ENCODE data around the gene PNMA6E.

PNMA6E gene

GRCh38 chrX:153349952-153350351 lies 51.2 kb downstream of the PNMA6E start:
- DNase-seq (ENCODE audit: low read depth) = no peak

- DNase-seq (ENCODE audit: low read depth) = no peak
Measured at GRCh38 chrX:153348421-153348820, 52.7 kb downstream of the PNMA6E start.

DNA sequence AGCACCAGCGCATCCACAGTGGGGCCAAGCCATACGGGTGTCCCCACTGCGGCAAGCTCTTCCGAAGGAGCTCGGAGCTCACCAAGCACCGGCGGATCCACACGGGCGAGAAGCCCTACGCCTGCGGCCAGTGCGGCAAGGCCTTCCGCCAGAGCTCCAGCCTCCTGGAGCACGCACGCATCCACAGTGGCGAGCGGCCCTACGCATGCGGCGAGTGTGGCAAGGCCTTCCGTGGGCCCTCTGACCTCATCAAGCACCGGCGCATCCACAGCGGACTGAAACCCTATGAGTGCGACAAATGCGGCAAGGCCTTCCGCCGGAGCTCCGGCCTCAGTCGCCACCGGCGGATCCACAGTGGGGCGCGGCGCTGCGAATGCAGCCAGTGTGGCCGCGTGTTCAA lies 53.6 kb downstream of the PNMA6E start:
- DNase-seq (ENCODE audit: low read depth) = no peak

Measured in stimulated activated CD4-positive, alpha-beta T cell treated with anti-CD3 and anti-CD28 coated beads, Interleukin-2, amount 100 ng/mL, for 4 hours (primary cell).